HepG2 (cell line): ENCODE results near the gene PIMREG. TPM values are rescaled to one million over a fixed set of nuclear protein-coding genes. Genes with fewer than 3 reads are reported as not detected.
A peak's percentile ranks its signal among the peaks of the same experiment; 100 is the strongest.

Source experiments
- DNMT3B ChIP-seq: conservative IDR thresholded peaks from 2 replicates; pipeline ENCODE4 v1.6.1; 2016; ENCODE audit warnings: missing biosample characterization, control low read depth
- ELF1 ChIP-seq: sonication (generic); formaldehyde crosslinking; IDR thresholded peaks from 2 replicates; pipeline ENCODE4 v1.4.0; 2020; ENCODE audit warnings: missing genetic modification reagents
- GMEB1 ChIP-seq: sonication (generic); formaldehyde crosslinking; IDR thresholded peaks from 2 replicates; pipeline ENCODE4 v1.5.1; 2020; ENCODE audit warnings: missing genetic modification reagents, mild to moderate bottlenecking, borderline replicate concordance
- HINFP ChIP-seq: sonication (generic); formaldehyde crosslinking; IDR thresholded peaks from 2 replicates; pipeline ENCODE4 v1.4.0; 2020; ENCODE audit warnings: low read depth, mild to moderate bottlenecking, missing genetic modification reagents
- MED13 ChIP-seq: sonication (generic); formaldehyde crosslinking; IDR thresholded peaks from 2 replicates; pipeline ENCODE4 v1.5.0; 2020; ENCODE audit warnings: missing genetic modification reagents
- MXD1 ChIP-seq: sonication (generic); formaldehyde crosslinking; IDR thresholded peaks from 2 replicates; pipeline ENCODE4 v1.4.0; 2020; ENCODE audit warnings: mild to moderate bottlenecking, missing genetic modification reagents
- PATZ1 ChIP-seq: sonication (generic); formaldehyde crosslinking; IDR thresholded peaks from 2 replicates; pipeline ENCODE4 v1.4.0; 2020; ENCODE audit warnings: missing genetic modification reagents
- RAD51 ChIP-seq: fragments of 450-650 bp; IDR thresholded peaks from 2 replicates; pipeline ENCODE4 v1.6.1; 2016; ENCODE audit warnings: borderline replicate concordance
- RARG ChIP-seq: sonication (generic); formaldehyde crosslinking; IDR thresholded peaks from 2 replicates; pipeline ENCODE4 v1.4.0; 2020; ENCODE audit warnings: low read depth, mild to moderate bottlenecking, missing genetic modification reagents
- RBAK ChIP-seq: sonication (generic); formaldehyde crosslinking; IDR thresholded peaks from 2 replicates; pipeline ENCODE4 v1.5.1; 2020; ENCODE audit warnings: mild to moderate bottlenecking, missing genetic modification reagents
- REXO4 ChIP-seq: sonication (generic); formaldehyde crosslinking; IDR thresholded peaks from 2 replicates; pipeline ENCODE4 v1.8.0; 2022; ENCODE audit warnings: missing genetic modification reagents, mild to moderate bottlenecking, borderline replicate concordance
- ZKSCAN8 ChIP-seq: IDR thresholded peaks from 2 replicates; pipeline ENCODE4 v1.6.1; 2016; ENCODE audit warnings: borderline replicate concordance, missing genetic modification reagents, missing compliant biosample characterization
- ZNF232 ChIP-seq: sonication (generic); formaldehyde crosslinking; IDR thresholded peaks from 2 replicates; pipeline ENCODE4 v1.4.0; 2020; ENCODE audit warnings: missing genetic modification reagents, borderline replicate concordance
- ZNF383 ChIP-seq: sonication (generic); formaldehyde crosslinking; IDR thresholded peaks from 2 replicates; pipeline ENCODE4 v1.4.0; 2020; ENCODE audit warnings: missing genetic modification reagents, mild to moderate bottlenecking, borderline replicate concordance
- ZNF709 ChIP-seq: sonication (generic); formaldehyde crosslinking; IDR thresholded peaks from 2 replicates; pipeline ENCODE4 v1.5.0; 2020; ENCODE audit warnings: mild to moderate bottlenecking, missing genetic modification reagents
- ZNF772 ChIP-seq: sonication (generic); formaldehyde crosslinking; IDR thresholded peaks from 2 replicates; pipeline ENCODE4 v1.5.0; 2020; ENCODE audit warnings: mild to moderate bottlenecking, missing genetic modification reagents
- polyA plus RNA-seq, 8 experiments: library from polyadenylated mRNA; depleted of rRNA in 3 of 8; stranded (reverse) in 7 of 8; unstranded in 1 of 8; fragments of >200 nt; fragmentation: Illumina TruSeq in 4 of 8; extraction: Trizol in 4 of 8; gene quantifications; 2 replicates each; pipeline versions ENCODE4 v1.2.1 to v1.2.3, GENCODE V29; 2011 to 2016; ENCODE audit warnings: low read depth in 4 of 8, missing spikeins in 1 of 8, mixed read lengths in 1 of 8; ENCODE audit not compliant: insufficient read depth in 1 of 8
- total RNA-seq, 5 experiments: library from RNA; depleted of rRNA; stranded (reverse); fragments of >200 nt; fragmentation: Illumina TruSeq; extraction: Trizol; gene quantifications; 2 replicates each; pipeline ENCODE4 v1.2.3, GENCODE V29; 2016; ENCODE audit warnings: low read depth in 1 of 5
- TF ChIP-seq, protein P1 (sequence below): sonication (generic); formaldehyde crosslinking; IDR thresholded peaks from 2 replicates; pipeline ENCODE4 v1.4.0; 2020; ENCODE audit warnings: missing genetic modification reagents
- TF ChIP-seq, protein P2 (sequence below): sonication (generic); formaldehyde crosslinking; conservative IDR thresholded peaks from 2 replicates; pipeline ENCODE4 v1.8.0; 2022; ENCODE audit warnings: low read depth, missing genetic modification reagents

The PIMREG gene
- total and polyA plus RNA-seq, 2 of the 13 experiments (the other 11 are each of a cell fraction or from before 2014, with no cell fraction given) = 15.6 to 30.3 TPM

GRCh38 chr17:6443692-6444570 lies at the start of gene PIMREG (continued):
- TF ChIP-seq HINFP (CRISPR knock-in tag) (peak; percentile 77; the same call in 1 of the 2 replicates), ZNF772 (peak; percentile 15; the same call in 1 of the 2 replicates), ZKSCAN8 (CRISPR knock-in tag) (no peak), GMEB1 (CRISPR knock-in tag) (peak; percentile 73), ZNF709 (CRISPR knock-in tag) (peak; percentile 91), RARG (CRISPR knock-in tag) (no peak), MED13 (CRISPR knock-in tag) (no peak), RAD51 (no peak), ZNF232 (CRISPR knock-in tag) (peak; percentile 82; the same call in 1 of the 2 replicates), MXD1 (CRISPR knock-in tag) (peak; percentile 93), PATZ1 (peak; percentile 84), DNMT3B (CRISPR knock-in tag) (no peak), ZNF383 (CRISPR knock-in tag) (no peak), REXO4 (no peak), ELF1 (CRISPR knock-in tag) (peak; percentile 71), RBAK (no peak)
- TF ChIP-seq, protein P1, sequence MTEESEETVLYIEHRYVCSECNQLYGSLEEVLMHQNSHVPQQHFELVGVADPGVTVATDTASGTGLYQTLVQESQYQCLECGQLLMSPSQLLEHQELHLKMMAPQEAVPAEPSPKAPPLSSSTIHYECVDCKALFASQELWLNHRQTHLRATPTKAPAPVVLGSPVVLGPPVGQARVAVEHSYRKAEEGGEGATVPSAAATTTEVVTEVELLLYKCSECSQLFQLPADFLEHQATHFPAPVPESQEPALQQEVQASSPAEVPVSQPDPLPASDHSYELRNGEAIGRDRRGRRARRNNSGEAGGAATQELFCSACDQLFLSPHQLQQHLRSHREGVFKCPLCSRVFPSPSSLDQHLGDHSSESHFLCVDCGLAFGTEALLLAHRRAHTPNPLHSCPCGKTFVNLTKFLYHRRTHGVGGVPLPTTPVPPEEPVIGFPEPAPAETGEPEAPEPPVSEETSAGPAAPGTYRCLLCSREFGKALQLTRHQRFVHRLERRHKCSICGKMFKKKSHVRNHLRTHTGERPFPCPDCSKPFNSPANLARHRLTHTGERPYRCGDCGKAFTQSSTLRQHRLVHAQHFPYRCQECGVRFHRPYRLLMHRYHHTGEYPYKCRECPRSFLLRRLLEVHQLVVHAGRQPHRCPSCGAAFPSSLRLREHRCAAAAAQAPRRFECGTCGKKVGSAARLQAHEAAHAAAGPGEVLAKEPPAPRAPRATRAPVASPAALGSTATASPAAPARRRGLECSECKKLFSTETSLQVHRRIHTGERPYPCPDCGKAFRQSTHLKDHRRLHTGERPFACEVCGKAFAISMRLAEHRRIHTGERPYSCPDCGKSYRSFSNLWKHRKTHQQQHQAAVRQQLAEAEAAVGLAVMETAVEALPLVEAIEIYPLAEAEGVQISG (CRISPR knock-in tag) = peak; percentile 68
- TF ChIP-seq, protein P2, sequence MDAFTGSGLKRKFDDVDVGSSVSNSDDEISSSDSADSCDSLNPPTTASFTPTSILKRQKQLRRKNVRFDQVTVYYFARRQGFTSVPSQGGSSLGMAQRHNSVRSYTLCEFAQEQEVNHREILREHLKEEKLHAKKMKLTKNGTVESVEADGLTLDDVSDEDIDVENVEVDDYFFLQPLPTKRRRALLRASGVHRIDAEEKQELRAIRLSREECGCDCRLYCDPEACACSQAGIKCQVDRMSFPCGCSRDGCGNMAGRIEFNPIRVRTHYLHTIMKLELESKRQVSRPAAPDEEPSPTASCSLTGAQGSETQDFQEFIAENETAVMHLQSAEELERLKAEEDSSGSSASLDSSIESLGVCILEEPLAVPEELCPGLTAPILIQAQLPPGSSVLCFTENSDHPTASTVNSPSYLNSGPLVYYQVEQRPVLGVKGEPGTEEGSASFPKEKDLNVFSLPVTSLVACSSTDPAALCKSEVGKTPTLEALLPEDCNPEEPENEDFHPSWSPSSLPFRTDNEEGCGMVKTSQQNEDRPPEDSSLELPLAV (CRISPR knock-in tag) = no peak
